T-helper 22 cell (primary cell): ENCODE data around the gene CHD8.

Experiments used
- DNase-seq: peaks from one replicate; pipeline ENCODE4 v3.0.0-alpha.2; 2020; ENCODE audit warnings: low read depth

CHD8 gene

GRCh38 chr14:21369949-21370679, 85.8 kb downstream of the CHD8 start:
- no peak for DNase-seq

DNA sequence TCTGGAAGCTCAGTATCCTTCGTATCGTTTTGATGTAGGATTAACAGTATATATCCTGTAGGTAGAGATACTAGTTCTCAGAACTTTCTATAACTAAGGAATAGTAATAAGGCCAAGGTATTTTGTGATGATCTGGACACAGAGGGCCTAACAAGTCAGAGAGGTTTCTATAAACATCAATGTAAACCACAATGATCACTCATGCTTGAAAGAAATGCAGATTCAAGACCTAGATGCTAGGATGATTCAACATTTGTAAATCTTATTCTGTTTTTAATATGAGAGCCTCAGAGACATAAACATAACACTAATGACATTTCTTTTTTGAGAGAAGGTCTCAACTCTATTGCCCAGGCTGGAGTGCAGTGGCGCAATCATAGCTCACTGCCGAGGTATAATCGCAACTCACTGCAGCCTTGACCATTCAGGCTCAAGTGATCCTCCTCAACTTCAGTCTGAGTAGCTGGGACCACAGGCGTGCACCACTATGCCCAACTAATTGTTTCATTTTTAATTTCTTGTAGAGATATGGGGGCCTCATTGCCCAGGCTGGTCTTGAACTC, 88.3 kb downstream of the CHD8 start:
- DNase-seq: no peak

DNA sequence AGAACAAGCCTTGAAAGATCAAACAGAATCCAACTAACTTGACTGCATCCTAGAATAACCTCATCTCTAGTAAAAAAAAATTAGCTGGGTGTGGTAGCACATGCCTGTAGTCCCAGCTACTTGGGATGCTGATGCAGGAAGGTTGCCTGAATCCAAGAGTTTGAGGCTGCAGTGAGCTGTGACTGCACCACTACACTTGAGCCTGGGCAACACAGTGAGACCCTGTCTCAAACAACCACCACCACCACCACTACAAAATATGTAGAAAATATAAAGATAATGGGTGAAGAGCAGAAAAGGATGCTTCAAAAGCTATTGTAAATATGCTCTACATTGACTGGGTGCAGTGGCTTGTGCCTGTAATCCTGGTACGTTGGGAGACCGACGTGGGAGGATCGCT, 99.4 kb downstream of the CHD8 start:
- DNase-seq: no peak

DNA sequence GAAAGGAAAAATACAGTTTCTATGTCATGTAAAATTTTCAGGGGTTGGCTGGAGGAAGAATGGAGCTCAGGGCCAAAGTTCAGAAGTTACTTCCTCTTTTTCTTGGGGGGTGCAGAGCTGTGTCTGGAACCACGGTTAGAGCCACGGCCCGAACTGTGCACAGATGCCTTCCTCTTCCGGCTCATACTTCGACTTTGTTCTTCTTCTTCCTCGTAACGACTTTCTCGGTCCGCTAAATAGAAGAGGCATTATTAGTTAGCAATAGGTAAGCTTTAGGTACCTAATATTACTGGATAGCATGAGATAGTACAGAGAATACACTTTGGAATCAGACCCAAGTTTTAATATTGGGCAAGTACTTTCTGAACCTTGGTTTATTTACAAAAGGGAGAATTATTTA, 103.3 kb downstream of the CHD8 start:
- no peak for DNase-seq

DNA sequence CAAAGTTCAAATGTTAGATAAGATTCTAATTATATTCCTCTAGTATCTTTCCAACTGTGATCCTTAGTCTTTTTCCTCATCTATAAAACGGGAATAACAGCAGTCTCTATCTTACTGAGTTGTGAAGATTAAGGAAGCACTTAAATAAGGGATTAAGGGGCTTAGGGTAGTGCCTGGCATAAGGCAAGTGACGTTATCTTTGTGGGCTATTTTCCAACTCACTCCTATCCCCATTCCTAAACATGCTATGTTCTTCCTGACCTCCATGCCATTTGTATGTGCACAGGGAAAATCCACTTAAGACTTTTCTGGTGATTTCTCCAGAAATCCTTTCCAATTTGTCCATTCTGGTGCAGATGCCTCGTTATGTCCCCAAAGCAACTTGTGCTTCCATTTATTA, 105.4 kb downstream of the CHD8 start:
- DNase-seq: no peak

GRCh38 chr14:21347201-21347600, 108.7 kb downstream of the CHD8 start:
- no peak for DNase-seq

DNA sequence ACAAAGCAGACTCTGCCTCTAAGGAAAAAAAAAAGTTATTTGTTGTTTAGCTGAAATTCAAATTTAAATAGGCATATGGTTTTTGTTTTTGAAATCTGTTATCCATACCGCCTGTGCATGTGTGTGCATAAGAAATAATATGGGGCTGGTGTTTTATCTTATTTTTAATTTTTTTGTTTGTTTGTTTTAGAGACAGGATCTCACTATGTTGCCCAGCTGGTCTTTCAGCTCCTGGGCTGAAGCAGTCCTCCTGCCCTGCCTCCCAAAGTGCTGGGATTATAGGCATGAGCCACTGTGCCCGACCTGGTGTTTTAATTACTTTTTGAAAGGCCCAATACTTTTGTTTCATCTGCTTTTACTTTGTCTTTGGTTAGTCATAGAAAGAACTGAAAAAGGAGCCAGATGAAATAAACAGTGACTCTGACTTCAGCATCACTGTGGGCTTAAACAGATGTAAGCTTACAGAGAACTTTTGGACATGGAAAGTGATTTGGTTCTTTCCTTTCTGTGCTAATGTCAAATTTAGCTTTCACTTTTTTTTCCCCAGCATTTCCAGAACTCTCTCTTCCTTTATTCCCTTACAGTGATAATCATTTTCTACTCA, 109.3 kb downstream of the CHD8 start:
- no peak for DNase-seq

- no peak for DNase-seq
Measured at GRCh38 chr14:21343035-21343794, 112.7 kb downstream of the CHD8 start.
